Thoracic aorta (tissue), 2 donors: ENCODE data around the gene EBF4. TPM values are rescaled to one million over a fixed set of nuclear protein-coding genes. Genes with fewer than 3 reads are reported as not detected.

Experiments
- ATAC-seq: fragments of 150-250 bp; one replicate; pipeline ENCODE4 v1.8.0; 2017; ENCODE audit warnings: low read depth; ENCODE audit not compliant: insufficient number of reproducible peaks, low FRiP score
- DNase-seq: peaks from one replicate; pipeline ENCODE4 v3.0.0-alpha.2; 2020; ENCODE audit warnings: low spot score
- H3K27ac ChIP-seq, 2 donors: fragments of 200-600 bp; sonication (generic); 1 replicate in 1 of 2; 2 replicates in 1 of 2; pipeline ENCODE4 v1.5.1; 2016; ENCODE audit warnings: mild to moderate bottlenecking in 2 of 2, moderate library complexity in 2 of 2
- H3K27me3 ChIP-seq: fragments of 200-600 bp; sonication (generic); replicated peaks from 2 replicates; pipeline ENCODE4 v1.6.0; 2016; ENCODE audit warnings: mild to moderate bottlenecking; ENCODE audit not compliant: insufficient read depth
- H3K36me3 ChIP-seq: fragments of 200-600 bp; sonication (generic); one replicate; pipeline ENCODE4 v1.5.1; 2016
- H3K4me1 ChIP-seq, 2 donors: fragments of 200-600 bp; sonication (generic); 1 replicate in 1 of 2; 2 replicates in 1 of 2; pipeline versions ENCODE4 v1.5.1 to v1.6.0; 2016; ENCODE audit warnings: low read depth in 2 of 2, mild to moderate bottlenecking in 1 of 2; ENCODE audit not compliant: control insufficient read depth in 1 of 2
- H3K4me3 ChIP-seq: fragments of 200-600 bp; sonication (generic); 2 replicates; pipeline ENCODE4 v1.5.1; 2016; ENCODE audit warnings: mild to moderate bottlenecking
- H3K9me3 ChIP-seq: fragments of 200-600 bp; sonication (generic); 2 replicates; pipeline ENCODE4 v1.5.1; 2016
- total RNA-seq, 2 donors: library from RNA; depleted of rRNA; stranded (reverse); fragments of >200 nt; gene quantifications; one replicate each; pipeline versions ENCODE4 v1.1.0 to v1.2.3, GENCODE V29; 2016
- TF ChIP-seq, protein P1 (sequence below): fragments of 200-600 bp; sonication (generic); IDR thresholded peaks from one replicate; pipeline ENCODE4 v1.5.1; 2019; ENCODE audit warnings: antibody characterized with exemption

Gene EBF4
- total RNA-seq, 2 donors from 2014 or later: 14.1 to 16.6 TPM

DNA sequence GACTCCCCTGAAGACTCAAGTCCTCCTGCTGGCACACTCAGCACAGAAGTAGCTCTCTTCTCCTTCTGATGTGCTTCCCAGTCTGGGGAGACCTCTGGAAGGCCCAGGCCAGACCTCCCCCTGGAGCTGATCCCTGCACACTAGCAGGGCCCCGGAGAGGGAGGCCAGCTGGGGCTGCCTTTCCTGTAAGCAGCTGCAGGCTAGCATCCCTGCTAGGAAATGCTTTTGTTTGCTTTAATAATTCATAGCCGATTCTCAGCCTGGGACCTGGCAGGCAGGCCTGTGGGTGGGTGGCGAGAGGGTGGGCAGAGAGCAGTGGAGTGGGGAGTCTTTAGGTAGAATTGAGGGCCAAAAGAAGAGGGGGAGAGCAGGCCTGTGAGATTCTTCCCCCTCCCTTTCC lies 5.2 kb downstream of the EBF4 start:
- Histone ChIP-seq H3K27ac (no peak overlapping the region), H3K9me3 (no peaks in the 10 kb centered on the region), H3K36me3 (no peaks in the 10 kb centered on the region), H3K4me1 (peaks cover 3 to 9% of the 10 kb centered on the region in 2 donors), H3K4me3 (no peak overlapping the region), H3K27me3 (no peaks in the 10 kb centered on the region)
- ATAC-seq (no peak), DNase-seq (no peak)
- TF ChIP-seq, protein P1, sequence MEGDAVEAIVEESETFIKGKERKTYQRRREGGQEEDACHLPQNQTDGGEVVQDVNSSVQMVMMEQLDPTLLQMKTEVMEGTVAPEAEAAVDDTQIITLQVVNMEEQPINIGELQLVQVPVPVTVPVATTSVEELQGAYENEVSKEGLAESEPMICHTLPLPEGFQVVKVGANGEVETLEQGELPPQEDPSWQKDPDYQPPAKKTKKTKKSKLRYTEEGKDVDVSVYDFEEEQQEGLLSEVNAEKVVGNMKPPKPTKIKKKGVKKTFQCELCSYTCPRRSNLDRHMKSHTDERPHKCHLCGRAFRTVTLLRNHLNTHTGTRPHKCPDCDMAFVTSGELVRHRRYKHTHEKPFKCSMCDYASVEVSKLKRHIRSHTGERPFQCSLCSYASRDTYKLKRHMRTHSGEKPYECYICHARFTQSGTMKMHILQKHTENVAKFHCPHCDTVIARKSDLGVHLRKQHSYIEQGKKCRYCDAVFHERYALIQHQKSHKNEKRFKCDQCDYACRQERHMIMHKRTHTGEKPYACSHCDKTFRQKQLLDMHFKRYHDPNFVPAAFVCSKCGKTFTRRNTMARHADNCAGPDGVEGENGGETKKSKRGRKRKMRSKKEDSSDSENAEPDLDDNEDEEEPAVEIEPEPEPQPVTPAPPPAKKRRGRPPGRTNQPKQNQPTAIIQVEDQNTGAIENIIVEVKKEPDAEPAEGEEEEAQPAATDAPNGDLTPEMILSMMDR: no peak

DNA sequence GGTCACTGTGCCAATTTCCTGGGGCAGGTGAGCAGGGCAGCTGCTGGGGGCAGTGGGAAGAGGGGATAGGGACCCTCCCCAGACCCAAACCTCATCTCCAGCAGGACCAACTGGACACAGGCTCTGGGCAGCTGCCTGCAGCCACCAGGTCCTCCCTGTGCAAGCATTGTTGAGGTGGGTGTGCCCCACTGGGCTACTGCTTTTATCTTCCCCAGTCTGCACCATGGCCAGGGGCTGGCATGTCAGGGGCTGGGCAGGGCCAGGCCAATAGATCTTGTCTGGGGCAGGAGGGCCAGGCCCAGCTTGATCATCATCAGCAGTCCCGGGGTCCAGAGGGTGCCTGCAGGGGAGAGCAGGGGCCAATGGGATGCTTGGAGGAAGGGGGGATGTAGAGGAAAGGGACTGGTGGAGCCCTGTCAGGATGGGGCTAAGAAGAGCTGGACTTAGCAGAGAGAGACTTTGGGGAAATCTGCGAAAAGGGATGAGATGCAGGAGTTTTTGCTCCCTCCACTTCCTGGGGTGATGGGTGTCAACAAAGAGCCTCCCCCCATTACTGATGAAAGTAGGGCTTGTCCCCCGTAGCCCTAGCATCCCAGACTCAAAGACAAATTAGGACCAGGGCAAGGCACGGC lies 5.7 kb downstream of the EBF4 start:
- DNase-seq: no peak

GRCh38 chr20:2698912-2699311 lies 6.3 kb downstream of the EBF4 start:
- no peak for ATAC-seq
- TF ChIP-seq, protein P1: no peak
- no peaks in the 10 kb centered on the region for H3K36me3 ChIP-seq
- no peak overlapping the region for H3K4me3 ChIP-seq
- no peaks in the 10 kb centered on the region for H3K9me3 ChIP-seq
- H3K4me1 ChIP-seq: peaks cover 0 to 8% of the 10 kb centered on the region in 2 donors
- H3K27me3 ChIP-seq: no peaks in the 10 kb centered on the region
- no peak overlapping the region for H3K27ac ChIP-seq
- DNase-seq: no peak

More for the DNA sequence above, 5.7 kb downstream of the EBF4 start:
- TF ChIP-seq, protein P1: no peak
- Histone ChIP-seq H3K36me3 (no peaks in the 10 kb centered on the region), H3K4me1 (peaks cover 3 to 9% of the 10 kb centered on the region in 2 donors), H3K27me3 (no peaks in the 10 kb centered on the region), H3K9me3 (no peaks in the 10 kb centered on the region), H3K4me3 (no peak overlapping the region), H3K27ac (no peak overlapping the region)
- no peak for ATAC-seq

GRCh38 chr20:2699775-2700413 lies 7.3 kb downstream of the EBF4 start:
- Histone ChIP-seq H3K4me1 (no peaks in the 10 kb centered on the region), H3K27me3 (no peaks in the 10 kb centered on the region), H3K36me3 (no peaks in the 10 kb centered on the region), H3K27ac (no peak overlapping the region), H3K9me3 (no peaks in the 10 kb centered on the region), H3K4me3 (no peak overlapping the region)
- TF ChIP-seq, protein P1: no peak
- DNase-seq (no peak), ATAC-seq (no peak)

GRCh38 chr20:2700913-2701620 lies 8.5 kb downstream of the EBF4 start:
- ATAC-seq (no peak), DNase-seq (no peak)
- no peaks in the 10 kb centered on the region for H3K4me1 ChIP-seq
- H3K4me3 ChIP-seq: no peak overlapping the region
- H3K27ac ChIP-seq: no peak overlapping the region
- H3K27me3 ChIP-seq: no peaks in the 10 kb centered on the region
- TF ChIP-seq, protein P1: no peak
- no peaks in the 10 kb centered on the region for H3K9me3 ChIP-seq
- H3K36me3 ChIP-seq: no peaks in the 10 kb centered on the region
